Right renal pelvis (tissue), 4 donors: ENCODE data around the gene FRMD4A. TPM values are rescaled to one million over a fixed set of nuclear protein-coding genes. Genes with fewer than 3 reads are reported as not detected.

Experiments
- DNase-seq, 4 donors: peaks; one replicate each; pipeline ENCODE4 v3.0.0-alpha.2; 2013; ENCODE audit warnings: low read depth in 4 of 4, low spot score in 3 of 4, missing footprints in 1 of 4
- polyA plus RNA-seq, 4 donors: library from polyadenylated mRNA; unstranded; fragments of 120-200 nt; gene quantifications; one replicate each; pipeline ENCODE4 v1.2.1, GENCODE V29; 2013; ENCODE audit not compliant: insufficient read length in 4 of 4

FRMD4A gene
- polyA plus RNA-seq, 4 donors = 76.2 to 81.0 (median 78.2) TPM

DNA sequence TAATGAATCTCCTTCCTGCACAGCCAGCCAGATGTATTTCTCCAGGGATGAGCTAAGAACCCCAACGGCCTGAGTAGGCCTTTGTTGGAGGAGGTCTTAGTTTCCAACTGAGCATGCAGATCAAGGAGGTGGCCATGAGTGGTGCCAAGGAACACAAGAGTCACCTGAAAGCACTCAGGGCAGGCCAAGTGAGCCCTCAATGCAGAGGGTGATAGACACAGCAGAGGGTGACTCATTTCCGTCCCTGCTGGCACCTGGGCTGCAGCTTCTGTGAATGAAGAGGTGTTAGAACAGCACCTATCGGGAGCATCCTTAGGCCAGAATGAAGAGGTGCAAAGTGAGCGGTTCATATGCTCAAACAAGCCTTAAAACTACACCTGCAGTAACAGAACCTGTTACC is 211.8 kb downstream of the FRMD4A start:
- DNase-seq = no peak

DNA sequence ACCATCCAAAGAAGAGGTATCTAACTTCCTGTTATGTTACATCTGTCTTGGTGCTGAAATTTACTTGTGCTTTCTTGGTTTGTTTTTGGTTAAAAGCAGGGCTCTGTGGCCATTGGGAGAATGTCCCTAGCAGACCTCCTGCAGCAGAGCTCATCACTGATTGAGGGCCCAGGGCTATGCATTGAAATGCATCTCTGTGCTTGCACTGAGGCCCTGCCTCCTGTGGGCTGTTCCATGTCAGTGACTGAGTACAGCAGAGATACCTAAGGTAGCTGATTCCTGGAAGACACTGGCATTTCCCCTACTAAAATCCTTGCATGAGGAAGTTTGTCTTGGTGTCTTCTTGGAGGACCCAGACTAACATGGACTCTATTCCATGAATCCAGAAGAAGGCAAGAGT is 213.9 kb downstream of the FRMD4A start:
- no peak for DNase-seq

DNA sequence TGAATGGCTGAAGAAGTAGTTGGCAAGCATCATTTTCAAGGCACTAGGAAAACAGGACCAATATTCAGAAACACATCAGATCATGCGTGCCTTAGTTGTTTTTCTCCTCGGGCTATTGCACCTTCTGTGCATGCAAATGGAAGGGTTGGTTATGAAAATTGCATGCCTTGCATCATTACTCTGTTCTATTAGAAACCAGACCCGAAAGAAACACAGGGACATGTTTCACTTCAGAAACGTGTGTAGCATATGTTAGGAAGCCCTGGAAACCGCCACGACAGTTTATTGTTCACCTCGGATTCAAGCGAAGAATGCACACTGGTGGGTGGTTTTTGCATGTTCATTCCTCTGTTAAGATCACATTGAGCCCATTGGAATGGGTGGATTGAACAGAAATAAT is 214.7 kb downstream of the FRMD4A start:
- DNase-seq = no peak

DNA sequence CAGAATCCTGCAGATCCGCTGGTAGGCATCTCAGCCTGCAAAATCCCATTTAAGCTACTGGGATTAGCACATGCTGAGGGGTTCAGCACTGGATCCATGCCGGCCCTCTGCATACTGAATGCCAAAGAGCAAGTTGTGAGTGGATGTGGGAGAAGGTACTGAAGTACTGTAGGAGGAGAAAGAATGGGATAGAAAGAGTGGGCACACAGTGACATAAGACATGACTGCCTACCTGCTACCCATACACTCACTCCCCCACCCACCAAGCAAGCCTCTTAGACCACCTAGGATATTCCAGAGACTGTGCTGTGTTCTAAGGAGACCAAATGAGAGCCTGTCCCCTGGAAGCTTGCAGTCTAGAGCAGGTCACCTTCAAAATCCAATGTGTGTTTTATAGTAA is 215.9 kb downstream of the FRMD4A start:
- no peak for DNase-seq

DNA sequence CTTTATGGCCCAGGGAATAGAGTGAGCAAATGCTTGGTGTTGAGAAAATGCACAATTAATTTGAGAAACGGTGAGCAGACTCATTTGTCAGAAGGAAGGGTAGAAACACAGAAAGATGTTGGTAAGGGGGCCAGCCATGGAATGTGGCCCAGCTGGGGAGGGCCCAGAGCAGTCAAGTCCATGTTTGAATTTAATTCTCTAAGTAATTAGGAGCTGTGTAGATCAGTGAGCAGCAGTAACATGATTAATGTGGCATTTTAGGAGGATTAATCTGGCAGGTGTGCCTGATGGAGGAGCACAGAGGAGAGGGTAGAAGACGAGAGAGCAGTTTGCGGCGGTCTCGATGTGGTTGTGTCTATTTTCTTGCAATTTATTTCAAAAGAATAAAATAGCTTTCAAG is 218.7 kb downstream of the FRMD4A start:
- no peak for DNase-seq

- no peak for DNase-seq
Observed at GRCh38 chr10:14111208-14111607, 219.5 kb downstream of the FRMD4A start.

DNA sequence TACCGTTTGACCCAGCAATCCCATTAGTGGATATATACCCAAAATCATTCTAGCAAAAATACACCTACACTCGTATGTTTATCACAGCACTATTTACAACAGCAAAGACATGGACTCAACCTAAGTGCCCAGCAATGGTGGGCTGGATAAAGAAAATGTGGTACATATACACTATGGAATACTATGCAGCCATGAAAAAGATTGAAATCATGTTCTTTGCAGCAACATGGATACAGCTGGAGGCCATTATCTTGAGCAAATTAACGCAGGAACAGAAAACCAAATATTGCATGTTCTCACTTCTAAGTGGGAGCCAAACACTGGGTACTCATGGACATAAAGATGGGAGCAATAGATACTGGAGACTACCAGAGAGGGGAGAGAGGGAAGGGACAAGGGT is 223.9 kb downstream of the FRMD4A start:
- no peak for DNase-seq

- DNase-seq = no peak
Observed at GRCh38 chr10:14102056-14102455, 228.7 kb downstream of the FRMD4A start.

DNA sequence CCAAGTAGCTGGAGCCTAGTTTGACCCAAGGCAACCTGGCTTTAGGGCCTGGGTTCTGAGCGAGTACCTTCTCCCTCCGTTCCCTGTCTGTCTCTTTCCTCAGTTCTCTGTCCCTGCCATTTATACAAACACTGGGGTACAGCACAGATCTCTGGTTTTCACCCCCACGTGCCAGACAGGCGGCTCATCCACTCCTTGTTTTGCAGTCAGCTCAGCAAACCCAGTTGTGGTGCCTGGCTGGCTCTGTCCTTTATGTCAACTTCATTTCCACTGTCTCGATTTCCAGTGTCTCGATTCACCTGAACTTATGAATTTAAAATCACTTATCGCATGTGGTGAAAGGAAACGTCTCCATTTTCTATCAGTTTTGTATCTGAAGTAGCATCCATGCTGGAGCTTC is 230.8 kb downstream of the FRMD4A start:
- DNase-seq = no peak

- peak in 1 of 4 donors; percentile 51 for DNase-seq
Observed at GRCh38 chr10:14093730-14094484, 236.8 kb downstream of the FRMD4A start.

DNA sequence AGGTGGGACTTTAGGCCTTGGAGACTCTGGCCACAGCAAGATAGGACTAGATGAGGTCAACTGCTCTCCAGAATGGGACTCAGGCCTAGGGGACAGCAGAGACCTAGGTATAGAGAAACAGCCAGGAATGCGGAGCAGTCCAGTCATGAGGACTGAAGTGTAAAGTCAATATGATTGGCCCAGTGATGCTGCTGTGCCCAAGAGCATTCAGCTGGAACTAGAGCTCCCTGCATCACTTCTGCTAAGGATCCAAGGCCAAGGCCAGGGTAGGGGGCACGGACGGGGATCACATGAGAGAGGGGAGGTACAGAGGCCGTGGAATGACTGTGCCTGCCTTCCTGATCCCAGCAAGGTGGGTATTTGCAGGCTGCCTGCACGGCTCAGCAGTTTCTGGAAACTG is 237.9 kb downstream of the FRMD4A start:
- DNase-seq = no peak

GRCh38 chr10:14089556-14090292 is 241.0 kb downstream of the FRMD4A start:
- DNase-seq = no peak

GRCh38 chr10:14087566-14087965 is 243.2 kb downstream of the FRMD4A start:
- no peak for DNase-seq

GRCh38 chr10:14086596-14086995 is 244.1 kb downstream of the FRMD4A start:
- no peak for DNase-seq

DNA sequence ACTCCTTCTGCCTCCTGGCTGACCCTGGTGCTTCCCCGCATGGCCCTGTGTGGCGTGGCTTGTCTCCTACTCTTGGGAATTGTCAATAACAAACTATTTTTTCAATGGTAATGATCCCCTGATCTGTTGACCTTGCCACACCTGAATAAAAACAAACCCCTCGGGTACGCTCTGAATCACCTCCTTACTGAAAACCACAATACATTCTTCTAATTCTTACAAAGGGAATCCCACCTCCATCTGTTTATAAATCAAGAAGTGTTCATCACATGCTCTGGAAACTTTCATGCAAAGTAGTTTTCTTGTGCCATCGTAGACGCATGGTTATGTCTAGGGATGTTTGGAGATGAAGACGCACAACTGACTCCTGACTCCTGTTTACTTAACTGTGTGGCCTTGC is 245.8 kb downstream of the FRMD4A start:
- no peak for DNase-seq

DNA sequence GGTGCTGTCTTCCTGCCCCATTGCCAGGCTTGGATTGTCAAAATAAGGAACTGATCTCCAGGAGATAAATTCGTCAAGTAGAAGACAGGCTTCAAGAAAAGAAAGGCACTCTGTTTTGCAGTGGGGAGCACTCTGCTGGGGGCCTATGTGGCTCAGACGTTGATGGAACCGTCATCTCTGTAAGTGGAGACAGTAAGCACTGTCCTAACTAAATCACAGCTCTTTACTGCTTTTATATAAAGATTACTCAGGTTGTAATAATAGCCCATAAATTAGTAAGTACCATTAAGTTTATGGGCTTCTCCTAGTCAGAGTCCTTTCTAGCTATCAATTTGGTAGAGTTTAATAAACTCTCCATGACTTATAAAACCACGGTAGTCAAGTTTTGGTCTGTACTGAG is 249.9 kb downstream of the FRMD4A start:
- no peak for DNase-seq

DNA sequence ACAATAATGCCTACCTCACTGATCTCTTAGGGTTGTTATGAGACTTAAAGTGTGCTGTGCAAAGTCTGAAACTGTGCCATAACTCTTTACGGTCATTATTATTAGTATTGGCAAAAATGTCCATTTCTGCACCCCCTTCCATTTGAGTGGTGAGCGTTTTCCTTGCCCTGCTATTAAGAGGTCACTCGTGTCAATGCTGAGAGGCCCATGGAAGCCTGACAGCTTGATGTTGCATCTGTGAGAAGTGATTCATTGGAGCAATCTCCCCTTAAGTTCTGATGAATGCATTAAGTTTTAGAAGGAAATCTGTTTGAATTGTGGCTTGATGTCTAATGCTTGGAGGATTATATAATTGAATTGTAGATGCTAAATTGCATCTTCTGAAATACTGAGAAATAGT is 253.3 kb downstream of the FRMD4A start:
- no peak for DNase-seq

GRCh38 chr10:14074062-14074884 is 256.5 kb downstream of the FRMD4A start:
- peak; percentile 71 to 88 (median 84) for DNase-seq

GRCh38 chr10:14072541-14072940 is 258.2 kb downstream of the FRMD4A start:
- no peak for DNase-seq

- DNase-seq = no peak
Observed at GRCh38 chr10:14071956-14072355, 258.8 kb downstream of the FRMD4A start.

DNA sequence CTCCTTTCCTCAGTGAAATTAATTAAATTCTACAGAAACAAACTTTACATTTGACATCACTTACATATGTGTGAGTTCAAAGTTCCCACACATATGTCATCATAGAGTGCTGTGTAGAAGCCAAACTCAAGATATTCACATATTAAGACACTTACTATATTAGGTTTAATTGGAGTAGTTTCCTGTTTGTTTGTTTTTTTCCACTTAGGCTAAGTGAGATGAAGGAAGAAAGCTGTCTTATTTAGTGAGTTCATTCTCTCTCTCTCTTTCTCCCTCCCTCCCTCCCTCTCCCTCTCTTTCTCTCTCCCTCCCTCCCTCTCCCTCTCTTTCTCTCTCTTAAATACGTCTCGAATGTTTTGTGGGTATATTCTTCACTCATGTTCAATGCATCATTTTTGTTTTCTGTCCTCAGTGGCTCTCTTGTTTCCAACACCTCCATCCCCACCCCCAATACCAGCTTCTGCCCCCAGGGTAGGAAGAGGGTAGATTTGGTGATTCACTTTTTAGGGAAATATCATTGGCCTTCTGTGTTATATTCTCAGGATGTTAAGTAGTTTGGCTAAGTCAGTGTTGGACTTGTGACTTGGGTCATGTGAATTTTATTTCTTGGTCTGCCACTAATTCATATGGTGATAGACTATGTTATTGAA is 262.0 kb downstream of the FRMD4A start:
- DNase-seq = no peak
